ENCODE measurements around the gene VN1R5.
"Not testable (repeated sequence)": the region's sequence is repeated elsewhere in the genome, so short reads cannot be mapped to it uniquely, and the experiment has no call there.

Gene VN1R5

DNA sequence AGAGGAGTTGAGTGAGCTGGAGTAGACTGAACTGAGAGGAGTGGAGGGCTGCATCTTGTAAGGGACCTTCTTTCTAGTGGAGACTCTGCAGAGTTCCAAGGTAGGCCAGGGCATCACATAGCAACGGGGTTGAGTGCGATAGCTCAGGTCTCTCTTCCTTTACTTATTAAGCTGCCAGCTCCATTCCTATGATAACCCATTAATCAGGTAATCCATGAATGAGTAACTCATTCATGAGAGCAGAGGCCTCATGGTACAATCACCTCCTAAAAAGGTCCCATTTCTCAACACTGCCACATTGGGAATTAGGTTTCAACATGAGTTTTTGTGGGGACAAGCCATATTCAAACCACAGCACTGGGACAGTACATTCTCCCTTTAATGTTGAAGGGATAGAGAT is 21.3 kb downstream of the VN1R5 start:
- no peak for DNase-seq (ENCODE audit: low read depth)
- TF ChIP-seq POLR2A (IDR thresholded peaks at IDR 0.05; ENCODE audit: extremely low read depth, insufficient read length) = no peak
- TF ChIP-seq, protein P1, sequence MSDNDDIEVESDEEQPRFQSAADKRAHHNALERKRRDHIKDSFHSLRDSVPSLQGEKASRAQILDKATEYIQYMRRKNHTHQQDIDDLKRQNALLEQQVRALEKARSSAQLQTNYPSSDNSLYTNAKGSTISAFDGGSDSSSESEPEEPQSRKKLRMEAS (IDR thresholded peaks at IDR 0.05; ENCODE audit: low read depth, low read length) = no peak
- no peak for TF ChIP-seq MYC (IDR thresholded peaks at IDR 0.05; ENCODE audit: low read depth, low read length)
- TF ChIP-seq, protein P2, sequence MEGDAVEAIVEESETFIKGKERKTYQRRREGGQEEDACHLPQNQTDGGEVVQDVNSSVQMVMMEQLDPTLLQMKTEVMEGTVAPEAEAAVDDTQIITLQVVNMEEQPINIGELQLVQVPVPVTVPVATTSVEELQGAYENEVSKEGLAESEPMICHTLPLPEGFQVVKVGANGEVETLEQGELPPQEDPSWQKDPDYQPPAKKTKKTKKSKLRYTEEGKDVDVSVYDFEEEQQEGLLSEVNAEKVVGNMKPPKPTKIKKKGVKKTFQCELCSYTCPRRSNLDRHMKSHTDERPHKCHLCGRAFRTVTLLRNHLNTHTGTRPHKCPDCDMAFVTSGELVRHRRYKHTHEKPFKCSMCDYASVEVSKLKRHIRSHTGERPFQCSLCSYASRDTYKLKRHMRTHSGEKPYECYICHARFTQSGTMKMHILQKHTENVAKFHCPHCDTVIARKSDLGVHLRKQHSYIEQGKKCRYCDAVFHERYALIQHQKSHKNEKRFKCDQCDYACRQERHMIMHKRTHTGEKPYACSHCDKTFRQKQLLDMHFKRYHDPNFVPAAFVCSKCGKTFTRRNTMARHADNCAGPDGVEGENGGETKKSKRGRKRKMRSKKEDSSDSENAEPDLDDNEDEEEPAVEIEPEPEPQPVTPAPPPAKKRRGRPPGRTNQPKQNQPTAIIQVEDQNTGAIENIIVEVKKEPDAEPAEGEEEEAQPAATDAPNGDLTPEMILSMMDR (IDR thresholded peaks at IDR 0.05; ENCODE audit: low read depth, low read length) = no peak
- no peak overlapping the region for H3K4me3 ChIP-seq (ENCODE audit: low read depth, low read length)

GRCh38 chr1:247281001-247281574 is 25.2 kb downstream of the VN1R5 start:
- no peak for DNase-seq (ENCODE audit: low read depth)

GRCh38 chr1:247286134-247286670 is 30.3 kb downstream of the VN1R5 start:
- no peak overlapping the region for H3K4me3 ChIP-seq (ENCODE audit: low read depth, low read length)
- no peak for DNase-seq (ENCODE audit: low read depth)

More at GRCh38 chr1:247281001-247281574, 25.2 kb downstream of the VN1R5 start:
- no peak overlapping the region for H3K4me3 ChIP-seq (ENCODE audit: low read depth, low read length)
- no peak for TF ChIP-seq MYC (IDR thresholded peaks at IDR 0.05; ENCODE audit: low read depth, low read length)
- TF ChIP-seq, protein P2 (IDR thresholded peaks at IDR 0.05; ENCODE audit: low read depth, low read length) = no peak
- no peak for TF ChIP-seq POLR2A (IDR thresholded peaks at IDR 0.05; ENCODE audit: extremely low read depth, insufficient read length)
- TF ChIP-seq, protein P1 (IDR thresholded peaks at IDR 0.05; ENCODE audit: low read depth, low read length) = no peak

GRCh38 chr1:247287460-247287859 is 31.6 kb downstream of the VN1R5 start:
- TF ChIP-seq POLR2A (IDR thresholded peaks at IDR 0.05; ENCODE audit: extremely low read depth, insufficient read length) = no peak
- TF ChIP-seq, protein P2 (IDR thresholded peaks at IDR 0.05; ENCODE audit: low read depth, low read length) = no peak
- no peak for TF ChIP-seq MYC (IDR thresholded peaks at IDR 0.05; ENCODE audit: low read depth, low read length)
- TF ChIP-seq, protein P1 (IDR thresholded peaks at IDR 0.05; ENCODE audit: low read depth, low read length) = no peak
- H3K4me3 ChIP-seq (ENCODE audit: low read depth, low read length) = no peak overlapping the region
- DNase-seq (ENCODE audit: low read depth) = no peak

More at GRCh38 chr1:247286134-247286670, 30.3 kb downstream of the VN1R5 start:
- TF ChIP-seq POLR2A (IDR thresholded peaks at IDR 0.05; ENCODE audit: extremely low read depth, insufficient read length) = no peak
- TF ChIP-seq, protein P1 (IDR thresholded peaks at IDR 0.05; ENCODE audit: low read depth, low read length) = no peak
- TF ChIP-seq MYC (IDR thresholded peaks at IDR 0.05; ENCODE audit: low read depth, low read length) = no peak
- TF ChIP-seq, protein P2 (IDR thresholded peaks at IDR 0.05; ENCODE audit: low read depth, low read length) = no peak

DNA sequence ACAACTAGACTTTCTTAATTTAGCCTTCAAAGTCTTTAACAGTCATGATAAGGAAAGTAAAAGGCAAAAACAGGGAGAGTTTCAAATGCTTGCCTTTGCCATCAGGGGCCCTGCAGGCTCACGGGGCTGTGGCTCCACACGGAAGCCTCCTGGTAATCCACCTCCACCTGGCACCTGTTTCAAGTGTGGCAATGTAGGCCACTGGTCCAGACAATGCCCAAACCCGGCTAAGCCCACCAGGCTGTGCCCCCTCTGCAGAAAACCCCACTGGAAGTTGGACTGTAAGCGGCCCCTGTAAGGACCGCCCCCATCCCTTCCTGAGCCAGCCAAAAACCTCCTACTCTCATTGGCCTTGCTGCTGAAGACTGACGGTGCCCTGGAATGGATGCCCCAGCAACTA is 32.5 kb downstream of the VN1R5 start:
- H3K4me3 ChIP-seq (ENCODE audit: low read depth, low read length) = no peak overlapping the region
- DNase-seq (ENCODE audit: low read depth) = no peak
- TF ChIP-seq MYC (IDR thresholded peaks at IDR 0.05; ENCODE audit: low read depth, low read length) (no peak), POLR2A (IDR thresholded peaks at IDR 0.05; ENCODE audit: extremely low read depth, insufficient read length) (no peak)
- TF ChIP-seq, protein P1 (IDR thresholded peaks at IDR 0.05; ENCODE audit: low read depth, low read length) = no peak
- TF ChIP-seq, protein P2 (IDR thresholded peaks at IDR 0.05; ENCODE audit: low read depth, low read length) = no peak

DNA sequence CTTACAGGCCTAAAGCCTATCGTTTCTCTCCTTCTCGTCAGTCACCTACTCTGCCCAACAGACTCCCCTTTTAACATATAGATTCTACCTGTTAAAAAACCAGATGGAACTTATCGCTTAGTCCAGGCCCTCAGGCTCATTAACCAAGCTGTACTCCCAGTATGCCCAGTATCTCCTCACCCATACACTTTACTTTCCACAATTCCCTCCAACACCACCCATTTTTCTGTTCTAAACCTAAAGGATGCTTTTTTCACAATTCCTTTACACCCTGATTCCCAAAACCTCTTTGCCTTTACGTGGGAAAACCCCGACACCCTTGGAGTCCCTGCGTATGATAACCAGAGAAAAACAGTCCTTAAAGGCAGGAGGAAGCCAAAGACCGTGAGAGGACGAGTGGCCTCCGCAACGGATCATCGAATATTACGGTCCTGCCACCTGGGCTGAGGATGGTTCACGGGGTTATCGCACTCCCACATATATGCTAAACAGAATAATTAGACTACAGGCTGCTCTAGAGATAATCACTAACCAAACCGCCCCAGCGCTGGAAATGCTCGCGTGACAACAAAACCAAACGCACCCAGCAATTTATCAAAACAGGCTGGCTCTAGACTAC is 33.5 kb downstream of the VN1R5 start:
- not testable (repeated sequence) for DNase-seq (ENCODE audit: low read depth); H3K4me3 ChIP-seq (ENCODE audit: low read depth, low read length)
